ENCODE measurements around the gene SVBP. TPM values are rescaled to one million over a fixed set of nuclear protein-coding genes. Genes with fewer than 3 reads are reported as not detected.
A peak's percentile ranks its signal among the peaks of the same experiment; 100 is the strongest.
"Not testable (repeated sequence)": the region's sequence is repeated elsewhere in the genome, so short reads cannot be mapped to it uniquely, and the experiment has no call there.

SVBP gene, protein sequence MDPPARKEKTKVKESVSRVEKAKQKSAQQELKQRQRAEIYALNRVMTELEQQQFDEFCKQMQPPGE
- total RNA-seq: 38.3 and 47.5 TPM in 2 replicates

DNA sequence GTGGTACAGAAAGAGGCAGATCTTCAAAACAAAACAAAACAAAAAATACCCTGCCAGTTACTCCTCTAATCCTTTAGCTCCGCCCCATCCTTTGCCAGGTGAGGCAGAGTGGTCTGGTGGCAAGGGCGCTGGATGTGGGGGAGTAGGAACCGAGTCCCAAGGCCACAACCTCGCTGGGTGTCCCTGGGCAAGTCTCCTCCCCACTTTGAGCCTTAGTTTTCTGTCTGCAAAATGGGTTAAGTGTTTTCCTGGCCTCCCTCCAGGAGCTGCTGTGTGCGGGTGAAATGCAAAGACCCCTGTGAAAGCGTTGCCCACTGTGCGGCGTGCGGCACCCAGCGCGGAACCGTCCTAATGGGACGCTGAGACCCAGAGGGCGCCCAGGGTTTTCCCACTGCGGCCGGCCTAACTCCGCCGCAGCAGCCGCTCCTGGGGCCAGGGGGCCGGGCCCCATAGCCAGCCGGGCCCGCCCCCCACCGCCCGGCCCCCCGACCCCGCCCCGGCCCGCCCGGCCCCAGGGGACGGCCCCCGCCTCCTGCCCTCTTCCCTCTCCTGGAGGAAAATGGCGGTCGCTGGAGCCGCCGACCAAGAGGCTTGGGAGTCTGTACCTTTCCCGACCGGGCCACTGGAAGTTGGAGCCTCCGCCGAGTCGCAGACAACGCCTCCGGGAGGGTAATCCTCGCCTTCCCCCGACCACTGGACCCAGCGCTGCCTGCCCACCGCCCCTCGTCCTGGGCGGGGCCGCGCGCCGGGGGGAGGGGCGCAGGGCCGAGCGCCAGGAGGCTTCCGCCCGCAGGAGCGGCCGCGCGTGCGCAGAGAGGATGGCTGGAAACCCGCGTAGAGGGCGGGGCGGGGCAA, at the start of gene SVBP, which contains the start of gene ERMAP:
Gene SVBP (minus strand): TSS at position 813 of the 855 bp plus-strand sequence. CDS start 853 bp downstream, outside the sequence.
Gene ERMAP (plus strand): TSS at position 538 of the 855 bp plus-strand sequence. CDS start 13,327 bp downstream, outside the sequence.
- DNase-seq (ENCODE audit: low read depth): no peak
- H3K4me3 ChIP-seq (ENCODE audit: low read depth, low read length): peak within 1 kb of the TSS; percentile 74
- TF ChIP-seq, protein P1, sequence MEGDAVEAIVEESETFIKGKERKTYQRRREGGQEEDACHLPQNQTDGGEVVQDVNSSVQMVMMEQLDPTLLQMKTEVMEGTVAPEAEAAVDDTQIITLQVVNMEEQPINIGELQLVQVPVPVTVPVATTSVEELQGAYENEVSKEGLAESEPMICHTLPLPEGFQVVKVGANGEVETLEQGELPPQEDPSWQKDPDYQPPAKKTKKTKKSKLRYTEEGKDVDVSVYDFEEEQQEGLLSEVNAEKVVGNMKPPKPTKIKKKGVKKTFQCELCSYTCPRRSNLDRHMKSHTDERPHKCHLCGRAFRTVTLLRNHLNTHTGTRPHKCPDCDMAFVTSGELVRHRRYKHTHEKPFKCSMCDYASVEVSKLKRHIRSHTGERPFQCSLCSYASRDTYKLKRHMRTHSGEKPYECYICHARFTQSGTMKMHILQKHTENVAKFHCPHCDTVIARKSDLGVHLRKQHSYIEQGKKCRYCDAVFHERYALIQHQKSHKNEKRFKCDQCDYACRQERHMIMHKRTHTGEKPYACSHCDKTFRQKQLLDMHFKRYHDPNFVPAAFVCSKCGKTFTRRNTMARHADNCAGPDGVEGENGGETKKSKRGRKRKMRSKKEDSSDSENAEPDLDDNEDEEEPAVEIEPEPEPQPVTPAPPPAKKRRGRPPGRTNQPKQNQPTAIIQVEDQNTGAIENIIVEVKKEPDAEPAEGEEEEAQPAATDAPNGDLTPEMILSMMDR (conservative IDR thresholded peaks at IDR 0.05; ENCODE audit: low read depth, low read length): no peak

DNA sequence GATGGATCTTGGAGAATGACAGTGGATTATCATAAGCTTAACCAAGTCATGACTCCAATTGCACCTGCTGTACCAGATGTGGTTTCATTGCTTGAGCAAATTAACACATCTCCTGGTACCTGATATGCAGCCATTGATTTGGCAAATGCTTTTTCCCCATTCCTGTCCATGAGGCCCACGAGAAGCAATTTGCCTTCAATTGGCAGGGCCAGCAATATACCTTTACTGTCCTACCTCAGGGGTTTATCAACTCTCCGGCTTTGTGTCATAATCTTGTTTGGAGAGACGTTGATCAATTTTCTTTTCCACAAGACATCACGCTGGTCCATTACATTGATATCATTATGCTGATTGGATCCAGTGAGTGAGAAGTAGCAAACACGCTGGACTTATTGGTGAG, 49.4 kb upstream of the SVBP start:
- no peak for DNase-seq (ENCODE audit: low read depth)
- H3K4me3 ChIP-seq (ENCODE audit: low read depth, low read length): no peak overlapping the region
- TF ChIP-seq, protein P1 (conservative IDR thresholded peaks at IDR 0.05; ENCODE audit: low read depth, low read length): no peak

DNA sequence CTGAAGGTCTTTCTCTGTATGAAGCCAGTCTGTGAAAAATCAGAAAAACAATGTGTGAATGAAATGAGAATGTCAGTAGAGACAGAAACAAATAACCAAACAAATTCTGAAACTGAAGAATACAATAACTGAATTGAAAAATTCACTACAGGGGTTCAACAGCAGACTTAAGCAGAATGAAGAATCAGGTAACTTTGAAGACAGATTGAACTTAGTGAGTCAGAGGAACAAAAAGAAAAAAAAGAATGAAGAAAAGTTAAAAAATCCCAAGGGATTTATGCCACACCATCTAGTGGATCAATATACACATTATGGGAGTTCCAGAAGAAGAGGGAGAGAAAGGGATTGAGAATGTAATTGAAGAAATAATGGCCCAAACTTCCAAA, 43.8 kb upstream of the SVBP start:
- H3K4me3 ChIP-seq (ENCODE audit: low read depth, low read length): no peak overlapping the region
- TF ChIP-seq, protein P1 (conservative IDR thresholded peaks at IDR 0.05; ENCODE audit: low read depth, low read length): no peak
- no peak for DNase-seq (ENCODE audit: low read depth)

DNA sequence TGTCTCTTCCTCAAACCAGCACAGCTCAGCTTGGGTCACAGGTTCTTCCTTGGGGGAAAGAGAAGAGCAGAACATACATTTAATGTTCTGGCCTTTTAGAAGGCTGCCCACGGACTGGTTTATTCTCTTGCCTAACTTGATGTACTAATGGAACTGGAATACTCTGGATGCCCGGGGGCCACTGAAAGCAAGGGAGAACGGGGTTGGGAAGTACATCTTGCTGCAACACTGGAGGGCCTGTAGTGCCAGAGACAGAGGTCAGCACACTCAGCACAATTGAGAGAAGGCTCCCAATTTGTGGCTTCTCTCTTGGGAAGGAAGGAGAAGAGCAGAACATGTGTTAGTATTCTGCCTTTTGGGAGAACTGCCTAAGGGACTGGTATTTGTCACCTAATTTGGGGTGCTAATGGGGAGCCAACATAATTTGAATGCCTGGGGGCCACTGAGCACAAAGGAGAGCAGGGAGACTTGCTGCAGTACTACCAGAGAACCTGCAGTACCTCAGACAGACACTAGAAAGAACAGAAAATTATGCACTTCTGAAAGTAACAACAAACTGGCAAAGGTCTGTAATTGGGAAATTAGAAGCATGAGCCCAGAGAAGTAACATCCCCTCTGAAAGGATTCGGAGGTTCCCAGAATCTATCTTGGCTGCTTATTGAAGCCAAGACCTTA, 43.3 kb upstream of the SVBP start:
- TF ChIP-seq, protein P1 (conservative IDR thresholded peaks at IDR 0.05; ENCODE audit: low read depth, low read length): no peak
- H3K4me3 ChIP-seq (ENCODE audit: low read depth, low read length): no peak overlapping the region
- no peak for DNase-seq (ENCODE audit: low read depth)

DNA sequence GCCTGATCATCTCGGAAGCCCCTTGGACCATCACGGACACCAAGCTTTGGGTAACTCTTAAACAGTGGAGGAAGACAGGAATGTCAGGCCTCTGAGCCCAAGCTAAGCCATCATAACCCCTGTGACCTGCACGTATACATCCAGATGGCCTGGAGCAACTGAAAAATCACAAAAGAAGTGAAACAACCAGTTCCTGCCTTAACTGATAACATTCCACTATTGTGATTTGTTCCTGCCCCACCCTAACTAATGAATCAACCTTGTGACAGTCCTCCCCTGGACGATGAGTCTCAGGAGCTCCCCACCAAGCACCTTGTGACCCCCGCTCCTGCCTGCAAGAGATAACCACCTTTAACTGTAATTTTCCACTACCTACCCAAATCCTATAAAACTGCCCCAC, 42.2 kb upstream of the SVBP start:
- not testable (repeated sequence) for H3K4me3 ChIP-seq (ENCODE audit: low read depth, low read length); DNase-seq (ENCODE audit: low read depth)

DNA sequence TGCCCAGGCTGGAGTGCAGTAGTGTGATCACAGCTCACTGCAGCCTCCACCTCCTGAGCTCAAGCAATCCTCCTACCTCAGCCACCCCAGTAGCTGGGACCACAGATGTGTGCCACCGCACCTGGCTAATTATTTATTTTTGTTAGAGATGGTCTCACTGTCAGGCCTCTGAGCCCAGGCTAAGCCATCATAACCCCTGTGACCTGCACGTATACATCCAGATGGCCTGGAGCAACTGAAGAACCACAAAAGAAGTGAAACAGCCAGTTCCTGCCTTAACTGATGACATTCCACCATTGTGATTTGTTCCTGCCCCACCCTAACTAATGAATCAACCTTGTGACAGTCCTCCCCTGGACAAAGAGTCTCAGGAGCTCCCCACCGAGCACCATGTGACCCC, 39.4 kb upstream of the SVBP start:
- not testable (repeated sequence) for H3K4me3 ChIP-seq (ENCODE audit: low read depth, low read length)

DNA sequence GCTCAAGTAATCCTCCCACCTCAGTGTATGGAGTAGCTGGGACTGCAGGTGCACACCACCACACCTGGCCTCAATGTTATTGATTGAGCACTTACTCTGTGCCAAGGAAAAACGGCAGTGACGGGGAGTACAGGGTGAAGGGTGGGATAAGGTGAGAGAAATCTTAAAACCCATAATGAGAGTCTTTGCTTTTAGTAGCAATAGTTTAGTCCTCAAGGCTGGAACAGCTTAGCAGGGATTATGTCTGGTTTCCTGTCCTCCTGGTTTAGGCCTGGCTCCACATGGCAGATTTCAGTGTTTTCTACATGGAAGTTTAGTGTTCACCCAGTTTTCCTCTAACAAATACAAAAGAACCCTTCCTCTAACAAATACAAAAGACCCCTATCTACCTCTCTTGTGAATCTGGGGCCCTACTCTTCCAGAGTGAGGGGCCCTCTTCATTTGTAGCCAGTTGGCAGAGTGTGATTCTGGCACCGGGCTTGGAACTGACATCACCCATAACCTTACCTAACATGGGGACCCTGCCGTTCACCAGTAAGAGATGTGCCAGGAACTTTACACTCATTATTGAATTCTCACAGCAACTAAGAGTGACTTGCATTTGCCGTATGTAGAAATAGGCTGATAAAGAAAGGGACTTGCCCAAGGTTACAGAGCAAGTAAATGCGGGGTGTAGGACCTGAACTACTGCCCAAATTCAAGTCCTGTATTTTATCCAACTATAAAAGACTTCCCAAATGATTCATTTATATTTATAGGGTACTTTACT, 36.1 kb upstream of the SVBP start:
- DNase-seq (ENCODE audit: low read depth): no peak
- TF ChIP-seq, protein P1 (conservative IDR thresholded peaks at IDR 0.05; ENCODE audit: low read depth, low read length): no peak
- no peak overlapping the region for H3K4me3 ChIP-seq (ENCODE audit: low read depth, low read length)

More for the DNA sequence above, 39.4 kb upstream of the SVBP start:
- not testable (repeated sequence) for DNase-seq (ENCODE audit: low read depth)
